SU-DHL-6 (cell line): Measurements from ENCODE around the gene TMEM39B.
"Not testable (repeated sequence)": the region's sequence is repeated elsewhere in the genome, so short reads cannot be mapped to it uniquely, and the experiment has no call there.

Experiments used
- EZH2phosphoT487 ChIP-seq: fragments of 200-600 bp; sonication (generic), shearing (Covaris generic); conservative IDR thresholded peaks from 2 replicates; pipeline ENCODE4 v1.6.1; 2018; ENCODE audit warnings: mild to moderate bottlenecking, antibody characterized with exemption, low read length, moderate library complexity, mixed read lengths
- TF ChIP-seq, protein P1 (sequence below): fragments of 200-600 bp; sonication (generic); IDR thresholded peaks from one replicate; pipeline ENCODE4 v1.5.1; 2017; ENCODE audit warnings: antibody characterized with exemption, mild to moderate bottlenecking, low read length, moderate library complexity; ENCODE audit not compliant: insufficient read depth, poor library complexity, severe bottlenecking

DNA sequence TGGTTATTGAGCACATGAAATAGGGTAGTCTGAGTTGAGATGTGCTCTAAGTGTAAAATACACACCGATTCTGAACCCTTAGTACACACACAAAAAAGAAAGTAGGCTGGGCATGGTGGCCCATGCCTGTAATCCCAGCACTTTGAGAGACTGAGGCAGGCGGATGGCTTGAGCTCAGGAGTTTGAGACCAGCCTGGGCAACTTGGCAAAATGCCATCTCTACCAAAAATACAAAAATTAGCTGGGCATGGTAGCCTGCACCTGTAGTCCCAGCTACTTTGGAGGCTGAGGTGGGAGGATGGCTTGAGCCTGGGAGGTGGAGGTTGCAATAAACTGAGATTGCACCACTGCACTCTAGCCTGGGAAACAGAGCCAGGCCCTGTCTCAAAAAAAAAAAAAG lies 13.6 kb downstream of the TMEM39B start:
- TF ChIP-seq, protein P1, sequence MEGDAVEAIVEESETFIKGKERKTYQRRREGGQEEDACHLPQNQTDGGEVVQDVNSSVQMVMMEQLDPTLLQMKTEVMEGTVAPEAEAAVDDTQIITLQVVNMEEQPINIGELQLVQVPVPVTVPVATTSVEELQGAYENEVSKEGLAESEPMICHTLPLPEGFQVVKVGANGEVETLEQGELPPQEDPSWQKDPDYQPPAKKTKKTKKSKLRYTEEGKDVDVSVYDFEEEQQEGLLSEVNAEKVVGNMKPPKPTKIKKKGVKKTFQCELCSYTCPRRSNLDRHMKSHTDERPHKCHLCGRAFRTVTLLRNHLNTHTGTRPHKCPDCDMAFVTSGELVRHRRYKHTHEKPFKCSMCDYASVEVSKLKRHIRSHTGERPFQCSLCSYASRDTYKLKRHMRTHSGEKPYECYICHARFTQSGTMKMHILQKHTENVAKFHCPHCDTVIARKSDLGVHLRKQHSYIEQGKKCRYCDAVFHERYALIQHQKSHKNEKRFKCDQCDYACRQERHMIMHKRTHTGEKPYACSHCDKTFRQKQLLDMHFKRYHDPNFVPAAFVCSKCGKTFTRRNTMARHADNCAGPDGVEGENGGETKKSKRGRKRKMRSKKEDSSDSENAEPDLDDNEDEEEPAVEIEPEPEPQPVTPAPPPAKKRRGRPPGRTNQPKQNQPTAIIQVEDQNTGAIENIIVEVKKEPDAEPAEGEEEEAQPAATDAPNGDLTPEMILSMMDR: not testable (repeated sequence)
- TF ChIP-seq EZH2phosphoT487: not testable (repeated sequence)
